ENCODE results near the gene DUSP10.

DUSP10 gene

GRCh38 chr1:221696027-221696426 lies 45.9 kb downstream of the DUSP10 start:
- no peak overlapping the region for H3K27ac Mint-ChIP-seq

GRCh38 chr1:221695301-221695700 lies 46.6 kb downstream of the DUSP10 start:
- Mint-ChIP-seq H3K27ac (no peak overlapping the region), H3K36me3 (ENCODE audit: low read depth) (no peaks in the 10 kb centered on the region), H3K4me3 (no peak overlapping the region), H3K4me1 (ENCODE audit: low read depth) (peaks cover 26% of the 10 kb centered on the region), H3K27me3 (no peaks in the 10 kb centered on the region), H3K9me3 (no peaks in the 10 kb centered on the region)
- intact Hi-C loops (cut with micrococcal nuclease), result no loop called here

More at GRCh38 chr1:221696027-221696426, 45.9 kb downstream of the DUSP10 start:
- H3K4me3 Mint-ChIP-seq, result no peak overlapping the region
- H3K9me3 Mint-ChIP-seq, result no peaks in the 10 kb centered on the region
- intact Hi-C loops (cut with micrococcal nuclease), result no loop called here
- peaks cover 26% of the 10 kb centered on the region for H3K4me1 Mint-ChIP-seq (ENCODE audit: low read depth)
- no peaks in the 10 kb centered on the region for H3K36me3 Mint-ChIP-seq (ENCODE audit: low read depth)
- H3K27me3 Mint-ChIP-seq, result no peaks in the 10 kb centered on the region

DNA sequence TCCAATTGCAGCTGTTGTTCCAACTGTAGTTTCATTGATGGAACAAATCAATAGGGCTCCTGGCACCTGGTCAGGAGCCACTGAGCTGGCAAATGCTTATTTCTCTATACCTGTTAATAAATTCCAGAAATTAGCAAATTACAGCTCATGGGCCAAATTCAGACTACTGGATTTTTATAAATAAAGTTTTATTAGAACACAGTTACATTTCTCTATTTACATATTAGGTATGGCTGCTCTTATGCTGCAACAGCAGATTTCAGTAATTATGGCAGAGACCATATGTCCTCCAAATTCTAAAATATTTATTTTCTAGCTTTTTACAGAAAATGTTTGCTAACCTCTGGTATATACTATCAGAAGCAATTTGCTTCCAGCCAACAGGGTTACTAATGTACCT lies 47.8 kb downstream of the DUSP10 start:
- no peaks in the 10 kb centered on the region for H3K36me3 Mint-ChIP-seq (ENCODE audit: low read depth)
- no peaks in the 10 kb centered on the region for H3K27me3 Mint-ChIP-seq
- peaks cover 16% of the 10 kb centered on the region for H3K4me1 Mint-ChIP-seq (ENCODE audit: low read depth)
- no peaks in the 10 kb centered on the region for H3K9me3 Mint-ChIP-seq
- intact Hi-C loops (cut with micrococcal nuclease), result no loop called here
- H3K4me3 Mint-ChIP-seq, result no peak overlapping the region
- H3K27ac Mint-ChIP-seq, result no peak overlapping the region

GRCh38 chr1:221693087-221693486 lies 48.8 kb downstream of the DUSP10 start:
- H3K27ac Mint-ChIP-seq, result no peak overlapping the region
- no peaks in the 10 kb centered on the region for H3K9me3 Mint-ChIP-seq

GRCh38 chr1:221692643-221693042 lies 49.2 kb downstream of the DUSP10 start:
- intact Hi-C loops (cut with micrococcal nuclease), result no loop called here
- Mint-ChIP-seq H3K4me1 (ENCODE audit: low read depth) (peaks cover 5% of the 10 kb centered on the region), H3K27me3 (no peaks in the 10 kb centered on the region), H3K27ac (no peak overlapping the region), H3K9me3 (no peaks in the 10 kb centered on the region), H3K36me3 (ENCODE audit: low read depth) (no peaks in the 10 kb centered on the region), H3K4me3 (no peak overlapping the region)

More at GRCh38 chr1:221693087-221693486, 48.8 kb downstream of the DUSP10 start:
- H3K36me3 Mint-ChIP-seq (ENCODE audit: low read depth), result no peaks in the 10 kb centered on the region
- intact Hi-C loops (cut with micrococcal nuclease), result no loop called here
- no peak overlapping the region for H3K4me3 Mint-ChIP-seq
- no peaks in the 10 kb centered on the region for H3K27me3 Mint-ChIP-seq
- H3K4me1 Mint-ChIP-seq (ENCODE audit: low read depth), result peaks cover 6% of the 10 kb centered on the region

GRCh38 chr1:221691261-221691660 lies 50.6 kb downstream of the DUSP10 start:
- Mint-ChIP-seq H3K4me1 (ENCODE audit: low read depth) (no peaks in the 10 kb centered on the region), H3K4me3 (no peak overlapping the region), H3K27ac (no peak overlapping the region), H3K27me3 (no peaks in the 10 kb centered on the region), H3K9me3 (no peaks in the 10 kb centered on the region), H3K36me3 (ENCODE audit: low read depth) (no peaks in the 10 kb centered on the region)
- intact Hi-C loops (cut with micrococcal nuclease), result no loop called here

DNA sequence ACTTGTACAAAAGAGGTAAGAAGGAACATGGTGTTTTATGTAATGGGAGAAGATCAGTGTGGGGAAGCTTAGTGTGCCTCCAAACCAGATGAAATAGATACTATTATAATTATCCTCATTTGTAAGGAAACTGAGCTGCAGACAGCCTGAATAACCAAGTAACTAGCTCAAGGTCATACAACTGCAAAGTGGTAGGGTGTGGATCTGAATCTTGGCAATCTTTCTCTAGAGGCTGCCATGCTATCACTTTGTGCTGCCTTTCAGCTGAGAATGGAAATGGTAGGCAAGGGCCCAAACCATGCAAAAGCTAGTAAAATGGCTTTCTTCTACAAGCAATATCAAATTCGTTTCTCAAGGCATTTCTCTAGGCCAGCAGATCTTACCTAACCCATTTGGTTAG lies 51.0 kb downstream of the DUSP10 start:
- intact Hi-C loops (cut with micrococcal nuclease), result no loop called here
- Mint-ChIP-seq H3K27ac (no peak overlapping the region), H3K4me3 (no peak overlapping the region), H3K4me1 (ENCODE audit: low read depth) (no peaks in the 10 kb centered on the region), H3K27me3 (no peaks in the 10 kb centered on the region), H3K36me3 (ENCODE audit: low read depth) (no peaks in the 10 kb centered on the region), H3K9me3 (no peaks in the 10 kb centered on the region)

- H3K4me1 Mint-ChIP-seq (ENCODE audit: low read depth), result no peaks in the 10 kb centered on the region
- no peaks in the 10 kb centered on the region for H3K36me3 Mint-ChIP-seq (ENCODE audit: low read depth)
- no peaks in the 10 kb centered on the region for H3K9me3 Mint-ChIP-seq
- no peak overlapping the region for H3K4me3 Mint-ChIP-seq
- H3K27me3 Mint-ChIP-seq, result no peaks in the 10 kb centered on the region
- intact Hi-C loops (cut with micrococcal nuclease), result no loop called here
- no peak overlapping the region for H3K27ac Mint-ChIP-seq
Observed at GRCh38 chr1:221689138-221689537, 52.8 kb downstream of the DUSP10 start.

GRCh38 chr1:221688488-221688843 lies 53.4 kb downstream of the DUSP10 start:
- H3K27me3 Mint-ChIP-seq, result no peaks in the 10 kb centered on the region
- H3K4me1 Mint-ChIP-seq (ENCODE audit: low read depth), result no peaks in the 10 kb centered on the region
- H3K27ac Mint-ChIP-seq, result no peak overlapping the region
- H3K36me3 Mint-ChIP-seq (ENCODE audit: low read depth), result no peaks in the 10 kb centered on the region
- H3K9me3 Mint-ChIP-seq, result no peaks in the 10 kb centered on the region
- H3K4me3 Mint-ChIP-seq, result no peak overlapping the region
- intact Hi-C loops (cut with micrococcal nuclease), result no loop called here

- Mint-ChIP-seq H3K4me3 (no peak overlapping the region), H3K4me1 (ENCODE audit: low read depth) (no peaks in the 10 kb centered on the region), H3K27ac (no peak overlapping the region), H3K9me3 (no peaks in the 10 kb centered on the region), H3K36me3 (ENCODE audit: low read depth) (no peaks in the 10 kb centered on the region), H3K27me3 (no peaks in the 10 kb centered on the region)
- intact Hi-C loops (cut with micrococcal nuclease), result no loop called here
Observed at GRCh38 chr1:221687836-221688487, 53.9 kb downstream of the DUSP10 start.

DNA sequence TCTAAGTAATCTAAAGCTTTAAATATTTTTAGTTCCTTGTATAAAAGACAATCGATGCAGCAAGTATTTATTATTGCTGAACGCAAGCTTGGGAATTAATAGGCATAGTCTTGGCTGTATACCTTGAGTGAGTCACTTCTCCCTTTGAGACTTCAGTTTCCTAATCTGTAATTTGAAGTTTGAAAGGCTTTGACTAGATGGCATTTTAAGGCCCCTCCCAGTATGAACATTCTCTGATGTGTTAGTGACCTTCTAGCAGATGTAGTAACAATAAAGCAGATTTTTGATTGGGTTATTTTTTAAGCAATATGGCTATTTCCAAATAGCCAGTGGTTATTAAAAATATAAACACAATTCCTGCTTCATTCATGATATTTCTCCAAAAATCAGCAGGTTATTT lies 58.2 kb downstream of the DUSP10 start:
- no peaks in the 10 kb centered on the region for H3K4me1 Mint-ChIP-seq (ENCODE audit: low read depth)

DNA sequence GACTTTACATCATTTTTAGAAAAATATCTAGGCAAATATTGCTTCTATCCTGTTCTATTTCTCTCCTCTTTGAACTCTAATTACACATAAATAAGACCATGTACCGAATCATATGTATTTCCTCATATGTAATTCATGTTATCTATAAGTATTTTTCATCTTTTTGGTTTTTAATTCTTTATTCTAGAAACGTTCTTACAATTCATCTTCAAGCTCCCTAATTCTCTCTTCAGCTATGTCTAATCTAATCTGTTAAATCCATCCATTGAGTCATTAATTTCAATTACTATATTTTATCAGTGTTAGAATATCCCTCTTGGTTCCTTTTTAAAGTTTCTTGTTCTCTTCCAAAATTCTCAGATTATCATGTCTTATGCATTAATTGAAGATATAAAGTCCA lies 61.8 kb downstream of the DUSP10 start:
- intact Hi-C loops (cut with micrococcal nuclease), result no loop called here
- Mint-ChIP-seq H3K27me3 (no peaks in the 10 kb centered on the region), H3K4me3 (no peak overlapping the region), H3K9me3 (peaks cover 13% of the 10 kb centered on the region), H3K36me3 (ENCODE audit: low read depth) (no peaks in the 10 kb centered on the region), H3K4me1 (ENCODE audit: low read depth) (no peaks in the 10 kb centered on the region), H3K27ac (no peak overlapping the region)

More for the DNA sequence above, 58.2 kb downstream of the DUSP10 start:
- intact Hi-C loops (cut with micrococcal nuclease), result no loop called here
- H3K27ac Mint-ChIP-seq, result no peak overlapping the region
- peaks cover 13% of the 10 kb centered on the region for H3K9me3 Mint-ChIP-seq
- H3K4me3 Mint-ChIP-seq, result no peak overlapping the region
- H3K27me3 Mint-ChIP-seq, result no peaks in the 10 kb centered on the region
- no peaks in the 10 kb centered on the region for H3K36me3 Mint-ChIP-seq (ENCODE audit: low read depth)

DNA sequence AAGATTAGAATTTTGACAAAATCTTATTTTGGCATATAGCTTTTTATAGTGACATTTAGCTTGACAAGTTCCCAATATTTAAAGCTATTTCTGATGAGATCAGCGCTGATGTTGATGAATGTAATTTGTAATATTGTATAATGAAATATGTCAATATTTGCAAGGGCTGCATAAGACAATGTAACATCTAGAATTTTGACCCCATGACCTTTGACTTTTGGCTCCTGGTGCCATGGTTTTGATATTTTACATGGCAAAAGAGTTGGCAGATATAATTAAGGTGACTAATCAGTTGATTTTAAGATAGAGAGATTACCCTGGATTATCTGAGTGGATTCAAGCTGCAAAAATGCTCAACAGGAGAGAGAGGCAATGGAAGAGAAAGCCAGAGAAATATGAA lies 63.9 kb downstream of the DUSP10 start:
- H3K9me3 Mint-ChIP-seq, result peaks cover 13% of the 10 kb centered on the region
- H3K4me3 Mint-ChIP-seq, result no peak overlapping the region

GRCh38 chr1:221675880-221676800 lies 65.7 kb downstream of the DUSP10 start:
- Mint-ChIP-seq H3K9me3 (peaks cover 13% of the 10 kb centered on the region), H3K4me3 (no peak overlapping the region), H3K4me1 (ENCODE audit: low read depth) (no peaks in the 10 kb centered on the region), H3K27ac (no peak overlapping the region), H3K27me3 (no peaks in the 10 kb centered on the region), H3K36me3 (ENCODE audit: low read depth) (no peaks in the 10 kb centered on the region)
- intact Hi-C loops (cut with micrococcal nuclease), result no loop called here

More for the DNA sequence above, 63.9 kb downstream of the DUSP10 start:
- H3K27me3 Mint-ChIP-seq, result no peaks in the 10 kb centered on the region
- H3K4me1 Mint-ChIP-seq (ENCODE audit: low read depth), result no peaks in the 10 kb centered on the region
- H3K36me3 Mint-ChIP-seq (ENCODE audit: low read depth), result no peaks in the 10 kb centered on the region
- intact Hi-C loops (cut with micrococcal nuclease), result no loop called here
- H3K27ac Mint-ChIP-seq, result no peak overlapping the region
